ENCODE results near the gene SLC5A10.
"Not testable (repeated sequence)": the region's sequence is repeated elsewhere in the genome, so short reads cannot be mapped to it uniquely, and the experiment has no call there.

SLC5A10 gene

GRCh38 chr17:18953231-18953728, 1.3 kb downstream of the SLC5A10 start:
- DNase-seq, result no peak
- Histone ChIP-seq H3K36me3 (ENCODE audit: control insufficient read depth in 4 of 4, insufficient read depth in 4 of 4, low read length in 3 of 4) (no peaks in the 10 kb centered on the region), H3K27ac (ENCODE audit: insufficient read depth in 1 of 2, low read depth in 1 of 2, low read length in 2 of 2, poor library complexity in 1 of 2, severe bottlenecking in 2 of 2) (no peak overlapping the region), H3K4me3 (ENCODE audit: control insufficient read depth in 1 of 7, extremely low read depth in 1 of 7, insufficient read depth in 4 of 7, low read depth in 2 of 7, low read length in 6 of 7) (no peak overlapping the region), H3K9me3 (ENCODE audit: control extremely low read depth in 1 of 5, control insufficient read depth in 4 of 5, insufficient read depth in 2 of 5, low read depth in 1 of 5, low read length in 4 of 5) (no peaks in the 10 kb centered on the region), H3K27me3 (replicated peaks in 2 of 5; ENCODE audit: control insufficient read depth in 4 of 5, insufficient read depth in 5 of 5, low read length in 4 of 5) (no peaks in the 10 kb centered on the region), H3K4me1 (ENCODE audit: control extremely low read depth in 1 of 4, control insufficient read depth in 4 of 4, insufficient read depth in 4 of 4, low read length in 3 of 4) (peaks cover 0 to 6% (median 0%) of the 10 kb centered on the region in 4 experiments)
- 97% methylated on average over 12 of the region's 14 CpGs for WGBS (ENCODE audit: insufficient coverage)
- ChIA-PET POLR2A (no interaction called here), CTCF (interaction anchor here (1.2 kb wide), 1 partner anchor 8 kb away, joined by 3 read pairs; no protein-coding TSS in a partner anchor)

GRCh38 chr17:18954321-18954720, 2.4 kb downstream of the SLC5A10 start:
- Histone ChIP-seq H3K9me3 (ENCODE audit: control extremely low read depth in 1 of 5, control insufficient read depth in 4 of 5, insufficient read depth in 2 of 5, low read depth in 1 of 5, low read length in 4 of 5) (no peaks in the 10 kb centered on the region), H3K27ac (ENCODE audit: insufficient read depth in 1 of 2, low read depth in 1 of 2, low read length in 2 of 2, poor library complexity in 1 of 2, severe bottlenecking in 2 of 2) (no peak overlapping the region), H3K36me3 (ENCODE audit: control insufficient read depth in 4 of 4, insufficient read depth in 4 of 4, low read length in 3 of 4) (no peaks in the 10 kb centered on the region), H3K4me1 (ENCODE audit: control extremely low read depth in 1 of 4, control insufficient read depth in 4 of 4, insufficient read depth in 4 of 4, low read length in 3 of 4) (peaks cover 0 to 6% (median 1%) of the 10 kb centered on the region in 4 experiments), H3K4me3 (ENCODE audit: control insufficient read depth in 1 of 7, extremely low read depth in 1 of 7, insufficient read depth in 4 of 7, low read depth in 2 of 7, low read length in 6 of 7) (no peak overlapping the region), H3K27me3 (replicated peaks in 2 of 5; ENCODE audit: control insufficient read depth in 4 of 5, insufficient read depth in 5 of 5, low read length in 4 of 5) (no peaks in the 10 kb centered on the region)
- POLR2A ChIA-PET, result no interaction called here
- 97% methylated on average over 3 of the region's 3 CpGs for WGBS (ENCODE audit: insufficient coverage)
- CTCF ChIA-PET, result interaction anchor here (0.9 kb wide), 1 partner anchor 17 kb away, joined by 3 read pairs; no protein-coding TSS in a partner anchor
- no peak for DNase-seq

- Histone ChIP-seq H3K9me3 (ENCODE audit: control extremely low read depth in 1 of 5, control insufficient read depth in 4 of 5, insufficient read depth in 2 of 5, low read depth in 1 of 5, low read length in 4 of 5) (no peaks in the 10 kb centered on the region), H3K36me3 (ENCODE audit: control insufficient read depth in 4 of 4, insufficient read depth in 4 of 4, low read length in 3 of 4) (no peaks in the 10 kb centered on the region), H3K4me3 (ENCODE audit: control insufficient read depth in 1 of 7, extremely low read depth in 1 of 7, insufficient read depth in 4 of 7, low read depth in 2 of 7, low read length in 6 of 7) (no peak overlapping the region), H3K27ac (ENCODE audit: insufficient read depth in 1 of 2, low read depth in 1 of 2, low read length in 2 of 2, poor library complexity in 1 of 2, severe bottlenecking in 2 of 2) (no peak overlapping the region), H3K4me1 (ENCODE audit: control extremely low read depth in 1 of 4, control insufficient read depth in 4 of 4, insufficient read depth in 4 of 4, low read length in 3 of 4) (peaks cover 0 to 6% (median 2%) of the 10 kb centered on the region in 4 experiments), H3K27me3 (replicated peaks in 2 of 5; ENCODE audit: control insufficient read depth in 4 of 5, insufficient read depth in 5 of 5, low read length in 4 of 5) (no peaks in the 10 kb centered on the region)
- DNase-seq, result no peak
- CTCF ChIA-PET, result interaction anchor here (0.9 kb wide), 1 partner anchor 17 kb away, joined by 3 read pairs; no protein-coding TSS in a partner anchor
- WGBS (ENCODE audit: insufficient coverage), result 95% methylated on average over 6 of the region's 6 CpGs
- POLR2A ChIA-PET, result interaction anchor here (0.5 kb wide), 1 partner anchor 135 kb away, joined by 3 read pairs; no protein-coding TSS in a partner anchor
Observed at GRCh38 chr17:18955009-18955408, 3.0 kb downstream of the SLC5A10 start.

- H3K36me3 ChIP-seq (ENCODE audit: control insufficient read depth in 4 of 4, insufficient read depth in 4 of 4, low read length in 3 of 4); H3K9me3 ChIP-seq (ENCODE audit: control extremely low read depth in 1 of 5, control insufficient read depth in 4 of 5, insufficient read depth in 2 of 5, low read depth in 1 of 5, low read length in 4 of 5); H3K4me3 ChIP-seq (ENCODE audit: control insufficient read depth in 1 of 7, extremely low read depth in 1 of 7, insufficient read depth in 4 of 7, low read depth in 2 of 7, low read length in 6 of 7); DNase-seq; H3K27me3 ChIP-seq (replicated peaks in 2 of 5; ENCODE audit: control insufficient read depth in 4 of 5, insufficient read depth in 5 of 5, low read length in 4 of 5); H3K4me1 ChIP-seq (ENCODE audit: control extremely low read depth in 1 of 4, control insufficient read depth in 4 of 4, insufficient read depth in 4 of 4, low read length in 3 of 4); POLR2A ChIA-PET; H3K27ac ChIP-seq (ENCODE audit: insufficient read depth in 1 of 2, low read depth in 1 of 2, low read length in 2 of 2, poor library complexity in 1 of 2, severe bottlenecking in 2 of 2): not testable (repeated sequence)
- CTCF ChIA-PET, result interaction anchor here (1.1 to 1.4 kb wide), 2 partner anchors 24 to 97 kb away, joined by 3 read pairs; no protein-coding TSS in a partner anchor
- no CpG with 5 or more reads among the region's 6 CpGs for WGBS (ENCODE audit: insufficient coverage)
Observed at GRCh38 chr17:18956021-18956420, 4.1 kb downstream of the SLC5A10 start.

- POLR2A ChIA-PET, result no interaction called here
Observed at GRCh38 chr17:18956581-18956980, 4.6 kb downstream of the SLC5A10 start.

GRCh38 chr17:18957831-18958230, 5.9 kb downstream of the SLC5A10 start:
- no peak overlapping the region for H3K27ac ChIP-seq (ENCODE audit: insufficient read depth in 1 of 2, low read depth in 1 of 2, low read length in 2 of 2, poor library complexity in 1 of 2, severe bottlenecking in 2 of 2)
- peaks cover 0 to 15% (median 2%) of the 10 kb centered on the region in 4 experiments for H3K4me1 ChIP-seq (ENCODE audit: control extremely low read depth in 1 of 4, control insufficient read depth in 4 of 4, insufficient read depth in 4 of 4, low read length in 3 of 4)
- no peaks in the 10 kb centered on the region for H3K27me3 ChIP-seq (replicated peaks in 2 of 5; ENCODE audit: control insufficient read depth in 4 of 5, insufficient read depth in 5 of 5, low read length in 4 of 5)
- no peak for DNase-seq
- no peaks in the 10 kb centered on the region for H3K9me3 ChIP-seq (ENCODE audit: control extremely low read depth in 1 of 5, control insufficient read depth in 4 of 5, insufficient read depth in 2 of 5, low read depth in 1 of 5, low read length in 4 of 5)
- no peaks in the 10 kb centered on the region for H3K36me3 ChIP-seq (ENCODE audit: control insufficient read depth in 4 of 4, insufficient read depth in 4 of 4, low read length in 3 of 4)
- CTCF ChIA-PET, result interaction anchor here (0.9 to 1.3 kb wide), 3 partner anchors 12 to 58 kb away, joined by 3 to 4 read pairs (median 3); no protein-coding TSS in a partner anchor
- POLR2A ChIA-PET, result no interaction called here
- 94% methylated on average over 3 of the region's 4 CpGs for WGBS (ENCODE audit: insufficient coverage)
- H3K4me3 ChIP-seq (ENCODE audit: control insufficient read depth in 1 of 7, extremely low read depth in 1 of 7, insufficient read depth in 4 of 7, low read depth in 2 of 7, low read length in 6 of 7), result no peak overlapping the region

More at GRCh38 chr17:18956581-18956980, 4.6 kb downstream of the SLC5A10 start:
- CTCF ChIA-PET, result interaction anchor here (1.1 to 1.4 kb wide), 2 partner anchors 24 to 98 kb away, joined by 3 read pairs; no protein-coding TSS in a partner anchor
- Histone ChIP-seq H3K4me3 (ENCODE audit: control insufficient read depth in 1 of 7, extremely low read depth in 1 of 7, insufficient read depth in 4 of 7, low read depth in 2 of 7, low read length in 6 of 7) (no peak overlapping the region), H3K9me3 (ENCODE audit: control extremely low read depth in 1 of 5, control insufficient read depth in 4 of 5, insufficient read depth in 2 of 5, low read depth in 1 of 5, low read length in 4 of 5) (no peaks in the 10 kb centered on the region), H3K4me1 (ENCODE audit: control extremely low read depth in 1 of 4, control insufficient read depth in 4 of 4, insufficient read depth in 4 of 4, low read length in 3 of 4) (peaks cover 0 to 10% (median 2%) of the 10 kb centered on the region in 4 experiments), H3K36me3 (ENCODE audit: control insufficient read depth in 4 of 4, insufficient read depth in 4 of 4, low read length in 3 of 4) (no peaks in the 10 kb centered on the region), H3K27me3 (replicated peaks in 2 of 5; ENCODE audit: control insufficient read depth in 4 of 5, insufficient read depth in 5 of 5, low read length in 4 of 5) (no peaks in the 10 kb centered on the region), H3K27ac (ENCODE audit: insufficient read depth in 1 of 2, low read depth in 1 of 2, low read length in 2 of 2, poor library complexity in 1 of 2, severe bottlenecking in 2 of 2) (no peak overlapping the region)
- 100% methylated on average over 2 of the region's 3 CpGs for WGBS (ENCODE audit: insufficient coverage)
- no peak for DNase-seq

- 98% methylated on average over 10 of the region's 11 CpGs for WGBS (ENCODE audit: insufficient coverage)
- H3K4me1 ChIP-seq (ENCODE audit: control extremely low read depth in 1 of 4, control insufficient read depth in 4 of 4, insufficient read depth in 4 of 4, low read length in 3 of 4), result peaks cover 0 to 15% (median 4%) of the 10 kb centered on the region in 4 experiments
- CTCF ChIA-PET, result interaction anchor here (0.9 to 3.4 kb wide), 8 partner anchors 11 to 65 kb away, joined by 3 to 28 read pairs (median 3); partner anchors contain the start of gene FAM83G
- no peak for DNase-seq
- no peak overlapping the region for H3K27ac ChIP-seq (ENCODE audit: insufficient read depth in 1 of 2, low read depth in 1 of 2, low read length in 2 of 2, poor library complexity in 1 of 2, severe bottlenecking in 2 of 2)
- H3K36me3 ChIP-seq (ENCODE audit: control insufficient read depth in 4 of 4, insufficient read depth in 4 of 4, low read length in 3 of 4), result no peaks in the 10 kb centered on the region
- no peaks in the 10 kb centered on the region for H3K27me3 ChIP-seq (replicated peaks in 2 of 5; ENCODE audit: control insufficient read depth in 4 of 5, insufficient read depth in 5 of 5, low read length in 4 of 5)
- H3K9me3 ChIP-seq (ENCODE audit: control extremely low read depth in 1 of 5, control insufficient read depth in 4 of 5, insufficient read depth in 2 of 5, low read depth in 1 of 5, low read length in 4 of 5), result no peaks in the 10 kb centered on the region
- POLR2A ChIA-PET, result no interaction called here
- no peak overlapping the region for H3K4me3 ChIP-seq (ENCODE audit: control insufficient read depth in 1 of 7, extremely low read depth in 1 of 7, insufficient read depth in 4 of 7, low read depth in 2 of 7, low read length in 6 of 7)
Observed at GRCh38 chr17:18958611-18959010, 6.6 kb downstream of the SLC5A10 start.

Data from common myeloid progenitor, CD34-positive (primary cell).